Renal cortical epithelial cell (primary cell): Measurements from ENCODE around the gene MAP4K1. TPM values are rescaled to one million over a fixed set of nuclear protein-coding genes. Genes with fewer than 3 reads are reported as not detected.
A peak's percentile ranks its signal among the peaks of the same experiment; 100 is the strongest.
"Not testable (repeated sequence)": the region's sequence is repeated elsewhere in the genome, so short reads cannot be mapped to it uniquely, and the experiment has no call there.

ENCODE experiments used
- DNase-seq: peaks from one replicate; pipeline ENCODE4 v3.0.0-alpha.2; 2011; ENCODE audit warnings: low read depth
- total RNA-seq: library from RNA; depleted of rRNA; stranded (reverse); fragments of >200 nt; gene quantifications from 2 replicates; pipeline ENCODE4 v1.2.3, GENCODE V29; 2014

The MAP4K1 gene
- total RNA-seq, 1 donor from 2014 or later = 0.25 TPM

DNA sequence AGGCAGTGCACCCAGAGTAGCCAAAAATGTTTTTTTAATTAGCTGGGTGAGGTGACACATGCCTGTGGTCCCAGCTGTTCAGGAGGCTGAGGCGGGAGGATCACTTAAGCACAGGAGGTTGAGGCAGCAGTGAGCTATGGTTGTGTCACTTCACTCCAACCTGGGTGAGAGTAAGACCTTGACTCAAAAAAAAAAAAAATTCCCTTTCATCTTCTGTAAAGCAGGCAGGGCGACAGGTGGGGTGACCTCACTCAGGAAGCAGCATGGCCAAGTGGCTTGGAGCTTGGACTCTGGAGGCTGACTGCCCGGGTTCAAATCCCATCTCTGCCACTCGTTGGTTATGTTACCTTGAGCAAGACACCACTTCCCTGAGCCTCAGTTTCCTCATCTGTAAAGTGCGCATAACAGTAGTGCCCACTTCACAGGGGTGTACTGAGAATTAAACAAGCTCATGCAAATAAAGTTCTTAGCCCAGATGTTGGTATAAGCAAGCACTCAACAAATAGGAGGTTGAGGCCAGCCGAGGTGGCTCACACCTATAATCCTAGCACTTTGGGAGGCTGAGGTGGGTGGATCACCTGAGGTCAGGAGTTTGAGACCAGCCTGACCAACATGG is 48.3 kb downstream of the MAP4K1 start:
- no peak for DNase-seq

DNA sequence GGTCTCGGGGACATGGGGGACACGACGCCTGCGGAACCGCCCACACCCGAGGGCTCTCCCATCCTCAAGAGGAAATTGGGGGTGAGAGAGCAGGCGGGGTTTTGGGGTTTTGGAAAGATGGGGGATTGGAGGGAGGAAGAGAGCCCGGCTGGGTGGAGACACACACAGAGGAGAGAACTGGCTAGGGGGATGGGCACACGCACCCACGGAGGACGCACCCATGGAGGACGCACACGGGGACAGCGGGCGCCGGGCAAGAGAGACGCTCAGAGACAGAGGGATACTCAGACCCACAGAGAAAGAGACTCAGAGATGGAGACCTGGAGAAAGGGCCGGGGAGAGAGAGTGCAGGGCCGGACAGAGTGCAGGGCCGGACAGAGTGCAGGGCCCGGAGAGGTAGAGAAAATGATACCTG is 52.1 kb downstream of the MAP4K1 start:
- no peak for DNase-seq

DNA sequence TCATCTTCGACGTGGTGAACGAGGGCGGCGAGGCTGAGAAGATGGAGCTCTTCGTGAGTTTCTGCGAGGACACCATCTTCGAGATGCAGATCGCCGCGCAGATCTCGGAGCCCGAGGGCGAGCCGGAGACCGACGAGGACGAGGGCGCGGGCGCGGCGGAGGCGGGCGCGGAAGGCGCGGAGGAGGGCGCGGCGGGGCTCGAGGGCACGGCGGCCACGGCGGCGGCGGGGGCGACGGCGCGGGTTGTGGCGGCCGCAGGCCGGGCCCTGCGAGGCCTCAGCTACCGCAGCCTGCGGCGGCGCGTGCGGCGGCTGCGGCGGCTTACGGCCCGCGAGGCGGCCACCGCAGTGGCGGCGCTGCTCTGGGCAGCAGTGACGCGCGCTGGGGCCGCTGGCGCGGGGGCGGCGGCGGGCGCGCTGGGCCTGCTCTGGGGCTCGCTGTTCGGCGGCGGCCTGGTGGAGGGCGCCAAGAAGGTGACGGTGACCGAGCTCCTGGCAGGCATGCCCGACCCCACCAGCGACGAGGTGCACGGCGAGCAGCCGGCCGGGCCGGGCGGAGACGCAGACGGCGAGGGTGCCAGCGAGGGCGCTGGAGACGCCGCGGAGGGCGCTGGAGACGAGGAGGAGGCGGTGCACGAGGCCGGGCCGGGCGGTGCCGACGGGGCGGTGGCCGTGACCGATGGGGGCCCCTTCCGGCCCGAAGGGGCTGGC is 52.6 kb downstream of the MAP4K1 start:
- DNase-seq = no peak

DNA sequence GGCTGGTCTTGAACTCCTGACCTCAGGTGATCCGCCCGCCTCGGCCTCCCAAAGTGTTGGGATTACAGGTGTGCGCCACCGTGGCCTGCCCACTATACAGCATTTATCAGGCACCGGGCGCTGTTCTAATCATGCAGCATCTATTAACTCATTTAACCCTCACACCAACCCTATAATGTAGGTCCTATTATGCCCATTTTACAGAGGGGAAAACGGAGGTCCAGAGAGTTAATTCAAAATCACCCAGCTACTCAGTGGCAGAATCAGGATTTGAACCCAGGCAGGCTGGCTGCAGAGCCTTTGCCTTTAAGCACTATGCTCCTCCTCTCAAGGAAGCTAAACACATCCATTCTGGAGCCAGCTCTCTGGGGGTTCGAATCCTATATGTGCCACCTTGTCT is 54.3 kb downstream of the MAP4K1 start:
- no peak for DNase-seq

DNA sequence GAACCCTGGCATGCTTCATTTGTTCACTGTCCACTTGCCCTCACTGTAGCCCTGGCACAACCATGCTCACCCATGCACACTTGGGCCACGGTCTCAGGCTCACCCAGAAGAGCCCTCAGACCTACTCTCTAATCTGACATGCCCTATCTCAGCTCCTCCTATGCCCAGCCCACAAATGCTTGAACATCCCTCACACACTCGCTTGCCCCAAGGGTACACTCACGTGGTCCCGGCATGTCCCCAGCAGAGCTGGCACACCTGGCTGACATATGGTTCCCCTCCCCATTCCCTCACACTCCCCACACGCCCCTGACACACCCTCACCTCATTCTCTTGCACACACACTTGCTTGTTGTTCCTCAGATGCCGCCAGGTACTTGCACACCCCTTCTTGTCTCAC is 55.7 kb downstream of the MAP4K1 start:
- no peak for DNase-seq

DNA sequence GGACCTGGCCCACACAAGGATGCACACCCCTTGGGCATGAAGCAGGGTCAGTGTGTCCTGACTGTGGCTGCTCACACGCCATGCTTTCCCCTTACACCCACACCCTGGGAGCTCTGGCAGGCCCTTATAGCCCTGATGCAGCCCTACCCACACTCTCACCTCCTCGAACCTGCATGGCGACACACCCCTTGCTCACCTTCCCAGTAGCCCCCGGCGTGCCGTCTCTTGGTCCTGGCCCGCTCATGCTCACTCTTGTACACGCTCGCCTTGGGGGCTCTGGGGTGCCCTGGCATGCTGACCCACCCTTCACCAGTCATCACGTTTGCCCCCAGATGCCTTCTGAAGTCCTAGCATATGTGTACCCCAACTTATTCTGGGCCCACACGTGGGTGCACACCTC is 56.1 kb downstream of the MAP4K1 start:
- DNase-seq = no peak

DNA sequence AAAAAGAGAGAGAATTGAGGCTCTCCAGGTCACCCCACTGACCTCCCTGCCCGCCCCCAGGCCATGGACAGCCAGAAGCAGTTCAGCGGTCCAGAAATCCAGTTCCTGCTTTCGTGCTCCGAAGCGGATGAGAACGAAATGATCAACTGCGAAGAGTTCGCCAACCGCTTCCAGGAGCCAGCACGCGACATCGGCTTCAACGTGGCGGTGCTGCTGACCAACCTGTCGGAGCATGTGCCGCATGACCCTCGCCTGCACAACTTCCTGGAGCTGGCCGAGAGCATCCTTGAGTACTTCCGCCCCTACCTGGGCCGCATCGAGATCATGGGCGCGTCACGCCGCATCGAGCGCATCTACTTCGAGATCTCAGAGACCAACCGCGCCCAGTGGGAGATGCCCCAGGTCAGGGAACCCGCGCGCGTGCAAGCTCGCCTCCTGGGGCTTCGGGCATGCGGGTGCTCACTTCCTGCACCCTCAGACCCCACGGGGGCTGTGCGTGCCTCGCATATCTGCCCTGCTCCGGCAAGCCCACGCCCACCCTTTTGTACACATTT is 56.6 kb downstream of the MAP4K1 start:
- DNase-seq = no peak

DNA sequence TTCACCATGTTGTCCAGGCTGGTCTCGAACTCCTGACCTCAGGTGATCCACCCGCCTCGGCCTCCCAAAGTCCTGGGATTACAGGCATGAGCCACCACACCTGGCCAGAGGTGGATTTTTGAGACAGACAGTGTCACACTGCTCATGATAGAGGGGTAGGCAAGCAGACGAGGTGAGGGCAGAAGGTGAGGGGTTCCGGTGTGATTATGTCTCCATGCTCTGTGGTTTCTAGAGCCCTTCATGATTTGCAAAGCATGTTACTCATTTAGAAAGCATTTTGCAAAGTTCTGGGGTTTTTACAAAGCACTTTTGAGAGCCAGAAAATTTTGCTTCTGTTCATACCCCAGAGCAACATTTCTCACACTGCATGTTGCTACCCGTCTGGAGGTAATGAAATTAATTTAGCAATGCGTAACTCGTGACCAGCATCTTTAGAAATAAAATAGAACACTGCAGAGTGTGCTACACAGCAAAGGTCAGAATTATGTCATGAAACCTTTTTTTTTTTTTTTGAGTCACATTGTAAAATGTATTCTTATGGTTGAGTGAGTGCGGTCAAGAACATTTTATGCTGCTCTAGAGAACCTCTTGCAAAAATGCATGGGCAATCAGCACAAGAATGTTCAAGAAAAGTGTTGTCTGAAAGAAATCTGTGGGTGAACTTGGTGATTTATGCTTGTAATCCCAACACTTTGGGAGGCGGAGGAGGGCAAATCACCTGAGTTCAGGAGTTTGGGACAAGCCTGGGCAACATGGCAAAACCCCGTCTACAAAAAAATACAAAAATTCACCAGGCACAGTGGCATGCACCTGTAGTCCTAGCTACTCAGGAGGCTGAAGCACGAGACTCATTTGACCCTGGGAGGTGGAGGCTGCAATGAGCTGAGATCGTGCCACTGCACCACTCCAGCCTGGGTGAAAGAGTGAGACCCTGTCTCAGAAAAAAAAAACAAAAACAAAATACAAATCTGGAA is 58.0 kb downstream of the MAP4K1 start:
- peak; percentile 78 for DNase-seq

DNA sequence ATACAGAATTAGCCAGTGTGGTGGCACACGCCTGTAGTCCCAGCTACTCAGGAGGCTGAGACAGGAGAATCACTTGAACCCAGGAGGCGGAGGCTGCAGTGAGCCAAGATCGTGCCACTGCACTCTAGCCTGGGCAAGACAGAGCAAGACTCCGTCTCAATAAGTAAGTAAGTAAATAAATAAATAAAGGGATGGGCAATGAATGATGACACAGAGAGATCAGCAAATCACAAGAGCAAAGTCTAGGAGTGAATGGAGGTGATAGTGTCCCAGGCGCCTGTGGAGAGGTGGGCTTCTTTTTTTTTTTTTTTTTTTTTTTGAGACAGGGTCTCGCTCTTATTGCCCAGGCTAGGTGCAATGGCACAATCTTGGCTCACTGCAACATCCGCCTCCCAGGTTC is 58.8 kb downstream of the MAP4K1 start:
- DNase-seq = not testable (repeated sequence)

DNA sequence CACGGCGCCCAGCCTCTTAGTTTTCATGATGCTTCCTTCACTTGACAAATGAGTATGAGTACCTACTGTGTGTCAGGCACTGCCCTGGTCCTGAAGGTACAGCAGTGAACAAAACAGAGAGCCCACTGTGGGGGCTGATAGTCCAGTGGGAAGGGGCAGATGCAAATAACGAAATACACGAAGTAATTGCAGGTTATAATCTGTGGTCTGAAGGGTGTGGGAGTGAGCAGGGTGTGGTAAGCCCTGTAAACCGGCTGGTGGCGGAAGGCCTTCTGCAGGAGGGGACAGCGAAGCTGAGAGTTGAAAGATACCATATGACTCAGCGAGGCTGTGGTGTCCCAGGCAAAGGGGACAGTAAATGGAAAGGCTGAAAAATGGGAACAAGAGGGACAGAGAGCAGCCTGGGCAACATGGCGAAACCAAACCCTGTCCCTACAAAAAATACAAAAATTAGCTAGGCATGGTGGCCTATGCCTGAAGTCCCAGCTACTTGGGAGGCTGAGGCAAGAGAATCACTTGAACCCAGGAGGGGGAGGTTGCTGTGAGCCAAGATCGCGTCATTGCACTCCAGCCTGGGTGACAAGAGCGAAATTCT is 60.5 kb downstream of the MAP4K1 start:
- DNase-seq = no peak

DNA sequence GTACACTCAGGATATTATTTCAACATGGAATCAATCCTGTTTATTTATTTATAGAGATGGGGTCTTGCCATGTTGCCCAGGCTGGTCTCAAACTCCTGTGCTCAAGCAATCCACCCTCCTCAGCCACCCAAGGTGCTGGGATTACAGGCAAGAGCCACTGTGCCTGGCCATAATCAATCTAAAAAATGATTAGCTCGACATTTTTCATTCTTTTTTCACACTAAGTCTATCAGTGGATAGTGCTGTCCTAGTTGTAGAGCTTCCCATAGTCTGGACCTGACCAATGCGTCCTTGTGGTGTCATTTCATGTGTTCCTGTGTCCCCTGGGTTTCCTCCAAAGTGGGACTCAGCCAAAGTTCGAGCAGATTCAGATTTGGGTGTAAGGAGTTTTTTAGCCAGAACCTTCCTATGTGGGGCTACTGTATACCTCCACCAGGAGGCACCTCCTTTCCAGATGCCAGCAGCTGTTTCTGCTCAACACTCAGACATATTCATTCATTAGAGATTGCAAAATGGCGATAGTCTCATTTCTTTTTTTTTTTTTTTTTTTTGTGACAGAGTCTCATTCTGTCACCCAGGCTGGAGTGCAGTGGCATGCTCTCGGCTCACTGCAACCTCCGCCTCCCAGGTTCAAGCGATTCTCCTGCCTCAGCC is 61.1 kb downstream of the MAP4K1 start:
- DNase-seq = no peak

DNA sequence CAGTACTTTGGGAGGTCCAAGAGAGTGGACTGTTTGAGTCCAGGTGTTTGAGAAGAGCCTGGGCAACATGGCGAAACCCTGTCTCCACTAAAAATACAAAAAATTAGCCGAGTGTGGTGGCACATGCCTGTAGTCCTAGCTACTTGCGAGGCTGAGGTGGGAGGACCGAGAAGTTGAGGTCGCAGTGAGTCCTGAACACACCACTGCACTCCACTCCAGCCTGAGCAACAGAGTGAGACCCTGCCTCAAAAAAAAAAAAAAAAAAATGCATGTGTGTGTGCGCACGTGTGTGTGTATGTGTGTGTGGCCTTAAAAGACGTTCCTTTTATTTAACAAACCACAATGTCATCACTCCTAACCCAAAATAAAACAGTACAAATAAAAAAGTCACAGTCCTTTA is 62.6 kb downstream of the MAP4K1 start:
- DNase-seq = no peak

DNA sequence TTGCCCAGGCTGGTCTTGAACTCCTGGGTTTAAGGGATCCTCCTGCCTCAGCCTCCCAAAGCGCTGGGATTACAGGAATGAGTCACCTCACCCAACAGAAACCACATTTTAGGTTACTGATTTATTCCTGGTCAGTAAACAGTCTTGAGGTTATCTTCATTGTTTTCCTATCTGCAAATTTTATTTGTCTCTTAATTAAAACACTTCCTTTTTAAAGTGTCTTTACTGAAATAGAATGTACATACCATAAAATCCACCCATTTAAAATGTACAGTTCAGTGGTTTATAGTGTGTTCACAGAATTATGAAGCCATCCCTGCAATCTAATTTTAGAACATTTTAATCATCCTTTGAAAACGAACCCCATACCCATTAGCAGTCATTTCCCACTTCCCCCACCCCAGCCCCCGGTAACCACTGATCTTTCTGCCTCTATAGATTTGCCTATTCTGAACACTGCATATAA is 63.0 kb downstream of the MAP4K1 start:
- DNase-seq = no peak

DNA sequence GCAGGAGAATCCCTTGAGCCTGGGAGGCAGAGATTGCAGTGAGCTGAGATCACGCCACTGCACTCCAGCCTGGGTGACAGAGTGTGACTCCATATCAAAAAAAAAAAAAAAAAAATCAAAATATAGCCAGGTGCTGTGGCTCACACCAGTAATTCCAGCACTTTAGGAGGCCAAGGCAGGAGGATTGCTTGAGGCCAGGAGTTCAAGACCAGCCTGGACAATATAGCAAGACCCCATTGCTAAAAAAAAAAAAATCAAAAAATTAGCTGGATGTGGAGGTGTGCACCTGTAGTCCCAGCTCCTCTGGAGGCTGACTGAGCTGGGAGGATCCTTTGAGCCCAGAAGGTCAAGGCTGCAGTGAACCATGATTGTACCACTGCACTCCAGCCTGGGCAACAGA is 64.5 kb downstream of the MAP4K1 start:
- DNase-seq = not testable (repeated sequence)

DNA sequence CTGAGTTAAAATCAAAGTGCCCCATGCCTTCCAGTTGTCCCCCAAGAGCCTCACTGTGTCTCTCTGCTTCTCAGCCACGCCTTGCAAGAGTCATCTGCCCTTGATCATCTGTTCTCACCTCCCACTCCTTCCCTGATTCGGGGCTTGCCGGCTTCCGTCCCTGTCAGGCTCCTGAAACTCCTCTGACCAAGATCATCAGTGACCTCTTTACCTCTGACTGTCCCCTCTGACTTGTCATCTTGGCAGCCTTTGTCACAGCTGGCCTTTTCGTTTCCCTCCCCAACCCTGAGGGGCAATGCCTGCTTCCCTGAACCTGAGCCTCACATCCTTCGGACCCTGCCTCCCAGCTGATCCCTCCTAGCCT is 66.3 kb downstream of the MAP4K1 start:
- DNase-seq = no peak

DNA sequence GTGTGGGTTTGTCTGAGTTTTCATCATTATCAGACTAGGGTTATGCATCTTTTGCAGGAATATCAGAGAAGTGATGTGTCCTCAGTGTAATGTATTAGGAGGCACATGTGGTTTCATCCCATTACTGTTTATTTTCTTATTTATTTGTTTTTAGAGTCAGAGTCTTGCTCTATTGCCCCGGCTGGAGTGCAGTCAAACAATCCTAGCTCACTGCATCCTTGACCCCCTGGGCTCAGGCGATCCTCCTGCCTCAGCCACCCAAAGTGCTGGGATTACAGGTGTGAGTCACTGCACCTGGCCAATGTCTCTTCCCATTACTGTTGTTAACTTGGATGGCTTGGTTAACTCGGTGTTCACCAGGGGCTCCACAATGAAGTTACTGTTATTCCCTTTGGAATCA is 67.4 kb downstream of the MAP4K1 start:
- DNase-seq = no peak

DNA sequence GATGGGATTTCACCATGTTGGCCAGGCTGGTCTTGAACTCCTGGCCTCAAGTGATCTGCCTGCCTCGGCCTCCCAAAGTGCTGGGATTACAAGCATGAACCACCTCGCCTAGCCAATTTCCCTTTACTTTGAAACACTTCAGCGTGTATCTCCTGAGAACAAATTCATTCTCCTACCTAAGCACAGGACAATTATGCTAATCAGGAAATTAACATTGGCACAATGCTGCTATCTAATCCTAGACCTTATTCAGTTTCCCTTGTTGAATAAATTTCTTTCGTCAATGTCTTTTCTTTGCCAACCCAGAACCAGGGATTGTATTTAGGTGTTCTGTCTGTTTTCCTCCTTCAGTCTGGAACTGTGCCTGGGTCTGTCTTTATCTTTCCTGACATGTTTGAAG is 67.8 kb downstream of the MAP4K1 start:
- DNase-seq = no peak

DNA sequence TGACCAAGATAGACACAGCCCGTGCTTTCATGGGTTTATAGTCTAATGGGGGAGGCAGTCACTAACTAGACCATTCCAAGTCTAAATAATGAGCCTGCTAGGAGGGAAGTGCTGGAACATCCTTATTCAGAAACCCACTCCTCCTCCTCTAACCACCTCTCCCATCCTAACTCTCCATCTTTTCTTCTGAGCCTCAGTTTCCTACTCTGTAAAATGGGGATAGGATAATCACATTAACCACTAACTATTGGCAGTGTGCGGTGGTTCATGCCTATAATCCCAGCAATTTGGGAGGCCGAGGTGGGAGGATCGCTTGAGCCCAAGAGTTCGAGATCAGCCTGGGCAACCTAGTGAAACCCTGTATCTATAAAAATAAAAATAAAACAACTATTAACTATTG is 68.7 kb downstream of the MAP4K1 start:
- no peak for DNase-seq

DNA sequence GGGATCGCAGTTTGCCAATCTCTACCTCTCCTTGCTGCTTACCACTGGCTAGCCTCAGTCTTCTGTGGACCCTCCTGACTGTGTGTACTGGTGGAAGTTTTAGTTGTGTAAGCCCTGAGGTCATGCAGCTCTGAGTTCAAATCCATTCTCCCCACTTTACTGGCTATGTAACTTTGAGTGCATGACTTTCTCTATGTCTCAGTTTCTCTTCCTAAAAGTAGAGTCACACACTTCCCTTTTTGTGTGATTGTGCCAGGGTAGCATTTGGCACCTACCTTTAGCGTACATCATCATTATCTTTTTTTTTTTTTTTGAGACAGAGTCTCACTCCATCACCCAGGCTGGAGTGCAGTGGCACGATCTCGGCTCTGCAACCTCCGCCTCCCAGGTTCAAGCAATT is 70.3 kb downstream of the MAP4K1 start:
- no peak for DNase-seq

DNA sequence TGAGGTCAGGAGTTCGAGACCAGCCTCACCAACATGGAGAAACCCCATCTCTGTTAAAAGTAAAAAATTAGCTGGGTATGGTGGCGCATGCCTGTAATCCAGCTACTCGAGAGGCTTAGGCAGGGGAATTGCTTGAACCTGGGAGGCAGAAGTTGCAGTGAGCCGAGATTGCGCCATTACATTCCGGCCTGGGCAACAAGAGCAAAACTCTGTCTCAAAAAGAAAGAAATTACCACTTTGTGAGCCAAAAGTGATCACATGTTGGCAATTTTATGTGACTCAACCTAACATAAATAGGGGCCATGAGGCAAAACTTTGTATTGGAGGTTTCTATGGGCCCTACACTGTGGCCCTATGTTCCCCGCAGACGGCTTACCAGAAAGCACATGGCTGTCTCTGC is 72.2 kb downstream of the MAP4K1 start:
- DNase-seq = no peak

DNA sequence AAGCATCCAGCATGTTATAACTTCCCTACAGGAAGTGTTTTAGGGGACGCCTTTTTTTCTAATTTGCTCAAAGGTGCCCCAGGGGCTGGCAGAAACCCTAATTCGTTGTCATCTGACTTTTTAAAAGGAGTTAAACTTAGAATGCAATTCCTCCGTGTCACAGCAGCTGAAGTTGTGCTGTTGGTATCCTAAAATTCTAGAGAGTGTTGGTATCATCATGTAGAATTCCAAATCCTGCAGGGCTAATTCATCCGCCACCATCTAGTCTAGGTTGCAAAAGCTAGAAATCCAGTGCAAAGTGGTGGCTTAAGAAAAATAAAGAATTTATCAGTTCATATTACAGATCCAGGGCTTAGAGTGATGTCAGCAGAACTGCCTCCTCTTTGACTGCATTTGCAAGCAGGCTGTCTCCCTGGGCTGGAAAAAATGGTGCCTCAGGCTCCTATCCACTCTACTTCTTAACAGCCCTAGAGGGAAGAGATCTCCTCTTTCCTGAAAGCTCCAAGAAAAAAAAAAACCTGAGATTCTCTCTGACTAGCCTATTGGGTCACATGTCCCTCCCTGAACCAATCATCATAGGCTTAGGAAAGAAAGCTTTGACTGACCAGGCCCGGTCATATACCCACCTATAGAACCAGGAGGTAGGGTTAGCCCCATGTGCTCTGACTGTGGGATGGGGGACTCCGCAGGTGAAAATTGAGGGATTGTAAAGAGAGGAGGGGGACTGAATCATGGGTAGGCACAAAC is 73.0 kb downstream of the MAP4K1 start:
- peak; percentile 76 for DNase-seq
